Tibial nerve (tissue), 4 donors: ENCODE results near the gene FTH1. TPM values are rescaled to one million over a fixed set of nuclear protein-coding genes. Genes with fewer than 3 reads are reported as not detected.

ENCODE experiments used
- DNase-seq, 2 donors: peaks; one replicate each; pipeline ENCODE4 v3.0.0-alpha.2; 2019; ENCODE audit warnings: low spot score in 2 of 2
- H3K27ac ChIP-seq, 4 donors: fragments of 200-600 bp; sonication (generic) in 3 of 4; one replicate each; pipeline ENCODE4 v1.5.1; 2017 to 2019; ENCODE audit warnings: mild to moderate bottlenecking in 1 of 4
- H3K27me3 ChIP-seq, 2 donors: fragments of 200-600 bp; sonication (generic) in 1 of 2; one replicate each; pipeline versions ENCODE4 v1.5.1 to v1.6.0; 2017 to 2019
- H3K36me3 ChIP-seq, 3 donors: fragments of 200-600 bp; sonication (generic); one replicate each; pipeline ENCODE4 v1.5.1; 2018 to 2019
- H3K4me1 ChIP-seq, 4 donors: fragments of 200-600 bp; sonication (generic) in 3 of 4; one replicate each; pipeline ENCODE4 v1.5.1; 2017 to 2019
- H3K4me3 ChIP-seq, 4 donors: fragments of 200-600 bp; sonication (generic) in 3 of 4; one replicate each; pipeline ENCODE4 v1.5.1; 2017 to 2019; ENCODE audit warnings: mild to moderate bottlenecking in 1 of 4, moderate library complexity in 1 of 4
- H3K9me3 ChIP-seq, 4 donors: fragments of 200-600 bp; sonication (generic) in 3 of 4; one replicate each; pipeline ENCODE4 v1.5.1; 2017 to 2019
- EP300 ChIP-seq, 2 donors: sonication (generic); formaldehyde crosslinking; IDR thresholded peaks; one replicate each; pipeline ENCODE4 v1.6.1; 2017; ENCODE audit warnings: antibody characterized with exemption in 2 of 2, mild to moderate bottlenecking in 1 of 2
- POLR2A ChIP-seq, 2 donors: fragments of 450-650 bp; IDR thresholded peaks; one replicate each; pipeline ENCODE4 v1.6.1; 2017; ENCODE audit warnings: antibody characterized with exemption in 2 of 2, mild to moderate bottlenecking in 2 of 2, moderate library complexity in 2 of 2
- WGBS, 2 donors: methylation state at CpG; one replicate each; pipeline ENCODE4 v1.1.5; 2018; 5-methylcytosine and 5-hydroxymethylcytosine counted together
- total RNA-seq, 4 donors: library from RNA; depleted of rRNA; stranded (reverse); fragments of >200 nt; gene quantifications; one replicate each; pipeline ENCODE4 v1.1.0, GENCODE V29; 2016
- TF ChIP-seq, protein P1 (sequence below), 5 experiments: fragments of 200-600 bp in 3 of 5; fragments of 450-650 bp in 2 of 5; sonication (generic) in 3 of 5; IDR thresholded peaks; one replicate each; pipeline ENCODE4 v1.5.1; 2016 to 2019; ENCODE audit warnings: antibody characterized with exemption in 5 of 5, mild to moderate bottlenecking in 3 of 5, moderate library complexity in 2 of 5

FTH1 gene
- total RNA-seq, 4 donors from 2014 or later: 3,872 to 5,003 (median 4,779) TPM

DNA sequence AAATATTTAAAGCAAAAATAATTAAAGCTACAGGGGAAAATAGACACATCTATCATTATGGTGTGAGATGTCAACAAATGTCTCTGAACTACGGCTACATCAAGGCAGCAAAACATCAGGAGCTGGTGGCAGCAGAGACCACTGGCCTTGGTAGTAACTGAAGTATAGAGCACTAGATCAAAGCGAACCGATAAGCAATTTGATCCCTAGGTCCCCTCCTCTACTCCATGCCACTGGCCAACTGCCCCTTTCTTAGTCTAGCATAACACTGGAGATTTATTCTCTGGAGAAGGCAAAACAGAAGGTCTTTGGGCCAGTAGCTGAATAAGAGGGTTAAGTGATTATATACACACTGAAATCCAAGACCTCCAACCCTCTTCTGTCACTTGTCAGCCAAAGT lies 36.5 kb downstream of the FTH1 start:
- 81 to 82% methylated on average over 3 of the region's 3 CpGs for WGBS, 2 donors
- no peaks in the 10 kb centered on the region for H3K4me1 ChIP-seq
- no peak for DNase-seq

DNA sequence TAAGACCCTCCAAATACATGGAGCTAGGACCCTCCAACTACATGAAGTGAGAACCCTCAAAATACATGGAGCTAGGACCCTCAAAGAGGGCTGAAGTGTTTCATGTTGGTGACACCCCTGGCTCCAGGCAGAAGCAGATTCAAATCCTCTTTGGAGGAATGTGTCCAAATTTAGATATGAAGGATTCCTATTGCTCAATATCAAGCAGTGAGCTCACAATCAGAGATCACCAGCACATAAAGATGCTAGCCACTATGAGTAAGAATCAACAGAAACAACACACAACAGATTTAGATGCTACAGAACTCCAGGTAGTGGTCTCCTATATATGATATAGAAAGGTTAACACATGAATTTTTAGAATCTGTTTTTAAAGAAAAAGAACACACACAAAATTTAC lies 38.8 kb downstream of the FTH1 start:
- no peak overlapping the region for H3K4me3 ChIP-seq
- no peak overlapping the region for H3K27ac ChIP-seq
- no peaks in the 10 kb centered on the region for H3K9me3 ChIP-seq
- H3K4me1 ChIP-seq: peaks cover 0 to 11% (median 8%) of the 10 kb centered on the region in 4 donors
- no peaks in the 10 kb centered on the region for H3K36me3 ChIP-seq
- TF ChIP-seq, protein P1, sequence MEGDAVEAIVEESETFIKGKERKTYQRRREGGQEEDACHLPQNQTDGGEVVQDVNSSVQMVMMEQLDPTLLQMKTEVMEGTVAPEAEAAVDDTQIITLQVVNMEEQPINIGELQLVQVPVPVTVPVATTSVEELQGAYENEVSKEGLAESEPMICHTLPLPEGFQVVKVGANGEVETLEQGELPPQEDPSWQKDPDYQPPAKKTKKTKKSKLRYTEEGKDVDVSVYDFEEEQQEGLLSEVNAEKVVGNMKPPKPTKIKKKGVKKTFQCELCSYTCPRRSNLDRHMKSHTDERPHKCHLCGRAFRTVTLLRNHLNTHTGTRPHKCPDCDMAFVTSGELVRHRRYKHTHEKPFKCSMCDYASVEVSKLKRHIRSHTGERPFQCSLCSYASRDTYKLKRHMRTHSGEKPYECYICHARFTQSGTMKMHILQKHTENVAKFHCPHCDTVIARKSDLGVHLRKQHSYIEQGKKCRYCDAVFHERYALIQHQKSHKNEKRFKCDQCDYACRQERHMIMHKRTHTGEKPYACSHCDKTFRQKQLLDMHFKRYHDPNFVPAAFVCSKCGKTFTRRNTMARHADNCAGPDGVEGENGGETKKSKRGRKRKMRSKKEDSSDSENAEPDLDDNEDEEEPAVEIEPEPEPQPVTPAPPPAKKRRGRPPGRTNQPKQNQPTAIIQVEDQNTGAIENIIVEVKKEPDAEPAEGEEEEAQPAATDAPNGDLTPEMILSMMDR (IDR thresholded peaks at IDR 0.05): no peak
- TF ChIP-seq EP300 (IDR thresholded peaks at IDR 0.05) (no peak), POLR2A (IDR thresholded peaks at IDR 0.05) (no peak)
- DNase-seq: no peak
- H3K27me3 ChIP-seq: no peaks in the 10 kb centered on the region

More for the DNA sequence above, 36.5 kb downstream of the FTH1 start:
- Histone ChIP-seq H3K9me3 (peaks cover 0 to 6% (median 0%) of the 10 kb centered on the region in 4 donors), H3K4me3 (no peak overlapping the region), H3K27me3 (no peaks in the 10 kb centered on the region), H3K36me3 (no peaks in the 10 kb centered on the region), H3K27ac (no peak overlapping the region)
- TF ChIP-seq, protein P1 (IDR thresholded peaks at IDR 0.05): no peak
- no peak for TF ChIP-seq EP300 (IDR thresholded peaks at IDR 0.05)
- no peak for TF ChIP-seq POLR2A (IDR thresholded peaks at IDR 0.05)

DNA sequence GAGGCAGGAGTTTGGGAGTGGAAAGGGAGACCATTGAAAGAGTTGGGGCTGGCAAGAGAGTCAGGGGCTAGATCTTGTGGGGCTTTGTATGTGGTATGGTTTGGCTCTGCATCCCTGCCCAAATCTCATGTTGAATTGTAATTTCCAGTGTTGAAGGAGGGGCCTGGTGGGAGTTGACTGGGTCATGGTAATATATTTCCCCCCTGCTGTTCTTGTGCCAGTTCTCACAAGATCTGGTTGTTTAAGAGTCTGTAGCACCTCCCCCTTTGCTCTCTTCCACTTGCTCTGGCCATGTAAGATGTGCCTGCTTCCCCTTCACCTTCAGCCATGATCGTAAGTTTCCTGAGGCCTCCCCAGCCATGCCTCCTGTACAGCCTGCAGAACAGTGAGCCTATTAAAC lies 39.9 kb downstream of the FTH1 start:
- TF ChIP-seq EP300 (IDR thresholded peaks at IDR 0.05) (no peak), POLR2A (IDR thresholded peaks at IDR 0.05) (no peak)
- TF ChIP-seq, protein P1 (IDR thresholded peaks at IDR 0.05): no peak
- H3K36me3 ChIP-seq: no peaks in the 10 kb centered on the region
- H3K27ac ChIP-seq: no peak overlapping the region
- no peaks in the 10 kb centered on the region for H3K27me3 ChIP-seq
- no peak overlapping the region for H3K4me3 ChIP-seq
- H3K9me3 ChIP-seq: no peaks in the 10 kb centered on the region
- peaks cover 0 to 21% (median 16%) of the 10 kb centered on the region in 4 donors for H3K4me1 ChIP-seq
- no peak for DNase-seq
- WGBS, 2 donors: 100% methylated on average over 1 of the region's 1 CpG

DNA sequence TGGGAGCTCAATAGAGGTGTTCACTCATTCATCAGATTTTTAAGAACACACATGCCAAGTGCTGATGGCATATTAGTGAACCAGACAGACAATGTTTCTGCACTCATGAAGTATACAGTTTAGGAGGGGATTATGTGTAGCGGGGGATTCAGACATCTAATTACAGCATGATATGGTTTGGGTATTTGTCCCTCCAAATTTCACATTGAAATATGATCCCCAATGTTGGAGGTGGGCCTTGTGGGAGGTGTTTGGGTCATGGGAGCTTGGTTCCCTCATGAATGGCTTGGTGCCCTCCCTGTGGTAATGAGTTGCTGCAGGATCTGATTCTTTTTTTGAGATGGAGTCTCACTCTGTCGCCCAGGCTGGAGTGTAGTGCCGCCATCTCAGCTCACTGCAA lies 41.2 kb downstream of the FTH1 start:
- Histone ChIP-seq H3K27ac (no peak overlapping the region), H3K4me3 (no peak overlapping the region), H3K9me3 (no peaks in the 10 kb centered on the region), H3K36me3 (no peaks in the 10 kb centered on the region), H3K4me1 (peaks cover 0 to 34% (median 18%) of the 10 kb centered on the region in 4 donors), H3K27me3 (no peaks in the 10 kb centered on the region)
- WGBS, 2 donors: 88 to 100% methylated on average over 3 of the region's 3 CpGs
- TF ChIP-seq POLR2A (IDR thresholded peaks at IDR 0.05) (no peak), EP300 (IDR thresholded peaks at IDR 0.05) (no peak)
- TF ChIP-seq, protein P1 (IDR thresholded peaks at IDR 0.05): no peak
- no peak for DNase-seq

DNA sequence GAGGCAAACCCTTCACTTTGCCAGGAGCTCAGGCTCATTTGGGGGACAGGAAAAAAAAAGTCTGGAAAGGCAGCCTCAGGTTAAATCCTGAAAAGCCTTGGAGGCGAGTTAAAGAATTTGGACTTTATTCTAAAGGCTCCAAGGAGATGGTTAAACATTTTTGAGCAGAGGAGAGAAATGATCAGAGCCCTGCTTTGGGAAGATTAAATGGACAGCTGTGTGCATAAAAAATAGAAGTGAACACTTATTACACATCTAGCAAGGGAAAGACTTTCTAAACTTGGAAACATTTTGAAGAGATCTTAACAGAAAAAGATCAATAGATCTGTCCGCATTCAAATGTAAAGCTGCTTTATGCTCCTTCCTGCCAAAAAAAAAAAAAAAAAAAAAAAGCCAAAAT lies 41.7 kb downstream of the FTH1 start:
- H3K27me3 ChIP-seq: no peaks in the 10 kb centered on the region
- DNase-seq: no peak
- peaks cover 0 to 39% (median 18%) of the 10 kb centered on the region in 4 donors for H3K4me1 ChIP-seq
- no peak overlapping the region for H3K27ac ChIP-seq
- H3K4me3 ChIP-seq: no peak overlapping the region
- TF ChIP-seq POLR2A (IDR thresholded peaks at IDR 0.05) (no peak), EP300 (IDR thresholded peaks at IDR 0.05) (no peak)
- TF ChIP-seq, protein P1 (IDR thresholded peaks at IDR 0.05): no peak
- H3K36me3 ChIP-seq: no peaks in the 10 kb centered on the region
- no peaks in the 10 kb centered on the region for H3K9me3 ChIP-seq
- WGBS, 2 donors: 73 to 74% methylated on average over 2 of the region's 2 CpGs
